Stimulated activated CD8-positive, alpha-beta memory T cell treated with anti-CD3 and anti-CD28 coated beads, Interleukin-15, amount 100 ng/mL, for 48 hours (primary cell): Measurements from ENCODE around the gene FAM131B.

ENCODE experiments used
- DNase-seq, 2 donors: peaks; one replicate each; pipeline ENCODE4 v3.0.0-alpha.2; 2020; ENCODE audit warnings: low read depth in 2 of 2

Gene FAM131B

DNA sequence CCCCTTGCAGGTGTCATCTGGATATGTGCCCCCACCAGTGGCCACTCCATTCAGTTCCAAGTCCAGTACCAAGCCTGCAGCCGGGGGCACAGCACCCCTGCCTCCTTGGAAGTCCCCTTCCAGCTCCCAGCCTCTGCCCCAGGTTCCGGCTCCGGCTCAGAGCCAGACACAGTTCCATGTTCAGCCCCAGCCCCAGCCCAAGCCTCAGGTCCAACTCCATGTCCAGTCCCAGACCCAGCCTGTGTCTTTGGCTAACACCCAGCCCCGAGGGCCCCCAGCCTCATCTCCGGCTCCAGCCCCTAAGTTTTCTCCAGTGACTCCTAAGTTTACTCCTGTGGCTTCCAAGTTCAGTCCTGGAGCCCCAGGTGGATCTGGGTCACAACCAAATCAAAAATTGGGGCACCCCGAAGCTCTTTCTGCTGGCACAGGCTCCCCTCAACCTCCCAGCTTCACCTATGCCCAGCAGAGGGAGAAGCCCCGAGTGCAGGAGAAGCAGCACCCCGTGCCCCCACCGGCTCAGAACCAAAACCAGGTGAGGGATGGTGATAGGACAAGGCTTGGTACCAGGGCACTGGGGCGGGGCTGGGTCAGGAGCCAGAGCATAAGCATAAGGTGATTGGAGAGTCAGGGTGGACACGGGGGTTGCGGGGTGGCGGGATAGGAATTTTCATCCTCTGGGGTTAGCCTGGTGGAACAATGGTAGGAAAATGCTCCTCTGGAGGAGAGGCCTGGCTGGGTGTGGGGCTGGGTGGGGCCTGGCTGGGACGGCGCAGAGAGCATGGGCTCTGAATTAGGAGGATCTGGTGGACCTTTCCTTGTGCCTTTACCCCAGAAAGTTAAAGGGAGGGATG is 20.5 kb upstream of the FAM131B start:
- DNase-seq, result no peak

DNA sequence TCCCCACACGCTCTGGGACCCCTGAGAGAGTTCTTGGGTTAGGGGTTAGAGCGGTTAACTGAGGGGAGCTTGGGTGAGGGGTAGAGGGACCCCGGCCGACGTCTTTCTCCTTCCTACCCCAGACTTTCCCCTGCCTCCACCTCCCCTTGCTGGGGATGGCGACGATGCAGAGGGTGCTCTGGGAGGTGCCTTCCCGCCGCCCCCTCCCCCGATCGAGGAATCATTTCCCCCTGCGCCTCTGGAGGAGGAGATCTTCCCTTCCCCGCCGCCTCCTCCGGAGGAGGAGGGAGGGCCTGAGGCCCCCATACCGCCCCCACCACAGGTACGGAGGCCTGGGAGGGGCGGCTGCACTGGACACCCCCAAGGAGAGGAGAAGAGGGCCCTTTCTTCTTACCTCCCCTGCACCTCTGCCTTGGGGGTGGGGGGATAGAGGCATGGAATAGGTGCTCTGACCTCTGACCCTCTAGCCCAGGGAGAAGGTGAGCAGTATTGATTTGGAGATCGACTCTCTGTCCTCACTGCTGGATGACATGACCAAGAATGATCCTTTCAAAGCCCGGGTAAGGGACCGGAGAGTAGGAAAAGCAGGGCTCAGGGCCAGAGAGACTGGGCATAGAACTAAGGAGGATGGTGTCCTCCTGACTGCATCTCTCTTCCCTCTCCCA is 19.7 kb upstream of the FAM131B start:
- no peak for DNase-seq

- DNase-seq, result no peak
Measured at GRCh38 chr7:143381427-143382125, 19.1 kb upstream of the FAM131B start.

GRCh38 chr7:143380646-143381426 is 18.3 kb upstream of the FAM131B start, which contains the start of gene ZYX:
ZYX (plus strand) TSS chr7:143381345; CDS start chr7:143381572, 227 bp downstream.
- DNase-seq, result peak; percentile 84

- peak; percentile 71 to 74 for DNase-seq
Measured at GRCh38 chr7:143380260-143380645, 17.7 kb upstream of the FAM131B start.

GRCh38 chr7:143379611-143380259 is 17.2 kb upstream of the FAM131B start:
- no peak for DNase-seq

DNA sequence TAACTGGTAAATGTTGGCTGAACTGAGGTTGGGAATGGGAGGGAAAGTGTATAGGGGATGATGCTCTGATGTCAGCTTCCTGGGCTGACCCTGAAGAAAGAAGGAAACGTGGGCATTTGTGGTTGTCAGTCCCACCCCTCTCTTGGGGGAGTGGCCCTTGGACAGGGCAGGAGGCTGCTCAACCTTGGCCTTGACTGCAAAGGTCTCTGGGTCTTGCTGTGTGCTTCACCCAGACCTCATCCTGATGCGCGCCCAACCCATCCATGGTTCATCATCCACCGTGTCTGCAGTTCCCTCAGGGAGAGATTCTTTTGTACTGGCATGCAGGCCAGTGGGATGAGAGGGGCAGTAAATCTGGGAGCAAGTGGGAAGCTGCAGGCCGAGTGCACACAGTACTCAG is 13.9 kb upstream of the FAM131B start:
- DNase-seq, result no peak

DNA sequence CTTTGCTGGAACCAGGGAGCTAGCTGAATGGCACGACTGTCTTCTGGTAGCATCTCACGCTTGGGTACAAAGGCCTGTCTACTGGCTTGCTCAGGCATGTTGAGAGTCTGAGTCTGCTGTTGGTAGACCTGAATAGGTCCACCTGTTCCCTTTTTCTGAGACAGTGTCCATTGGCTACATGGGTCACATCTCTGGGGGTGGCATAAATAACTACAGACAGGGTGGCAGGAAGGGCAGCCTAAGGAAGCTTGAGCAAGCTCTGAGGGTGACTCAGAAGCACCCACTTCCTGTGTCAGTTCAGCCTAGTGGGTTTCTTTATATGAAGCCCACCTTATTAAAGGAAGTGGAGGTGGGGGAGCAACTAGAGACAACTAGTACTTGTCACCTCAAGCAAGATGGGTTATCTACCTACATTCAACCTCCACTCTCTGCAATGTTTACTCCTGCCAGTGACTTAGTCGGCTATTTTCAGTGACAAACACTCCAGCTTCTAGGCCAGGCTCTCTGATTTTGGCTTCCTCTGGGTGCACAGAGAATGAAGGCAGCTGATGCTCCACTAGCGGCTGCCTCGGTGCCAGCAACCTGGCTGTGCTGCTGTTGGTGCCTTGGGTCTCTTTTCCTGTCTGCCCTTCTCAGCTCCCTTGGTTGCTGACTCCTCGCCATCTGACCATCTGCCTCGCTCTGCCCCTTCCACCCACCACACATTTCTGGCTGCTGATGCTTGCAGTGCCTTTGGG is 13.0 kb upstream of the FAM131B start:
- no peak for DNase-seq

DNA sequence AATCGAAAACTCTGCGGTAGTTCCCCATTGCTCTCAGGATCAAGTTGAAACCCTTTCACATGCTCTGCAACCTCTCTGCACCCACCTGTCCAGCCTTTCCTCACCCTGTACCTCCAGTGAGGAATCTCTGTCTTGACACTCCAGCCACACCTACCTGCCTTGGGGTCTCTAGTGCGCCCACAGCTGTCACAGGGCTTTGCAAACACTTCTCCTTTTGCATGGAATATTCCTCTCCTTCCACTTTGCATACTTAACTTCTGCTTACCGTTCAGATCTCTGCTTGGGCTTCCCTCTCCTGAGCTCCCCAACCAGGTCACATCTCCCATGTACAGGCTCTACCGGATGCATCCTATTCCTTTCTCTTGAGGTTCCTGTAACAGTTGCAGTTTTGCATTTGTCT is 12.0 kb upstream of the FAM131B start:
- DNase-seq, result no peak

DNA sequence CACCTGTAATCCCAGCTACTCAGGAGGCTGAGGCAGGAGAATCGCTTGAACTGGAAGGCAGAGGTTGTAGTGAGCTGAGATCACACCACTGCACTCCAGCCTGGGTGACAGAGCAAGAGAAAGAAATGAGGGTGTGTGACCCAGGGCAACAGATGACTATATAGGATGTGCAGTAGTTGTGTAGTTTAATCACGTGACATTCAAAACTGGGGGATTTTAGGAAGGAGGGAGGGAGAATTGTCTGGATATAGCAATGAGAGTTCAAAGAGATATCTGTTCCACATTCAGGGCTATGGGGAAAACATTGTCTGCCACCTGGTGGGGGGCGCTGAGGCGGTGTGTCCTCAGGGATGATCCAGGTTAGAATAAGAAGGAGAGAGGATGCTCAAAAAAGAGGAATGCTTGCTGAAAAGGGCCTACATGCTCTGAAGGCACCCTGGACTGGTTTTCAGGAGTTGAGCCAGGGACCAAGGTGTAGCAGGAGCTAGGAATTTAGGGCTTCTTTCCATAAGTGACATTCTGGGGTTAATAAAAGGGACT is 10.8 kb upstream of the FAM131B start:
- DNase-seq, result no peak

- DNase-seq, result peak in 1 of 2 donors; percentile 44
Measured at GRCh38 chr7:143372070-143372469, 9.6 kb upstream of the FAM131B start.

DNA sequence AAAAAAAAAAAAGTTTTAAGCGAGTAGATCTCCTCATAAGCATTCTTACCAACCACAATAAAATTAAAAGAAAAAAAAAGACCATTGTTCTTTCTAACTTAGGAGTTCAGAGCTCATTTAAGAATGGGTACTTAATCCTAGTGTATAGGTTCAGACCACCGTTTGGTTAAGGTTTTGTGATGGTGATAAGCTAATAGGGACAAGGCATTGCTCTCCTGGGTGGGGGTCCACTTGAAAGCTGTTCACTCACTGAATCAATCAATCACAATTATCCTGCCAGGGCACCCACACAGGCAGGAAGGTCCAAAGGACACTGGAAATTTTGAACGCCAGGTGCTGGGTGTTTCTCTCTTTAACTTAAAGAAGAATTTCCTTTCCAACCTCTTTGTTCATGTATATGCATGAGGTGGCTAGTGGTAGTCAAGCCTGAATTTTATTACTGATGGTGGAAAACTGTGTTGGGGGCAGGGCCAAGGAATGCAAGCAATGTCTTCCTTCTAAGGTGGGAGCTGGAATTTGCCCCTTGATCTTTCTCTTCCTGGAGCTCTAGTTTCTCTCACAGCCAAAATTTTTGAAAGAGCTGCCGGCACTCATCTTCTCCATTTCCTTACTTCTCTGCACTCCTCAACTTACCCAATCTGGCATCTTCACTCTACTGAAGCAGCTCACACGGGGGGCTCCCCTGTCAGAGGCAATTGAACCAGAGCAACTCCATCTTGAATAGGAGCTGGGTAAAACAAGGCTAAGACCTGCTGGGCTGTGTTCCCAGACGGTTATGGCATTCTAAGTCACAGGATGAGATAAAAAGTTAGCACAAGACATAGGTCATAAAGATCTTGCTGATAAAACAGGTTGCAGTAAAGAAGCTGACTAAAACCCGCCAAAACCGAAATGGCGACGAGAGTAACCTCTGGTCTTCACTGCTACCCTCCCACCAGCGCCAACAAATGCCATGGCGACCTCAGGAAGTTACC is 7.5 kb upstream of the FAM131B start:
- DNase-seq, result no peak

- DNase-seq, result no peak
Measured at GRCh38 chr7:143368387-143368786, 5.9 kb upstream of the FAM131B start.

- no peak for DNase-seq
Measured at GRCh38 chr7:143367972-143368371, 5.5 kb upstream of the FAM131B start.

DNA sequence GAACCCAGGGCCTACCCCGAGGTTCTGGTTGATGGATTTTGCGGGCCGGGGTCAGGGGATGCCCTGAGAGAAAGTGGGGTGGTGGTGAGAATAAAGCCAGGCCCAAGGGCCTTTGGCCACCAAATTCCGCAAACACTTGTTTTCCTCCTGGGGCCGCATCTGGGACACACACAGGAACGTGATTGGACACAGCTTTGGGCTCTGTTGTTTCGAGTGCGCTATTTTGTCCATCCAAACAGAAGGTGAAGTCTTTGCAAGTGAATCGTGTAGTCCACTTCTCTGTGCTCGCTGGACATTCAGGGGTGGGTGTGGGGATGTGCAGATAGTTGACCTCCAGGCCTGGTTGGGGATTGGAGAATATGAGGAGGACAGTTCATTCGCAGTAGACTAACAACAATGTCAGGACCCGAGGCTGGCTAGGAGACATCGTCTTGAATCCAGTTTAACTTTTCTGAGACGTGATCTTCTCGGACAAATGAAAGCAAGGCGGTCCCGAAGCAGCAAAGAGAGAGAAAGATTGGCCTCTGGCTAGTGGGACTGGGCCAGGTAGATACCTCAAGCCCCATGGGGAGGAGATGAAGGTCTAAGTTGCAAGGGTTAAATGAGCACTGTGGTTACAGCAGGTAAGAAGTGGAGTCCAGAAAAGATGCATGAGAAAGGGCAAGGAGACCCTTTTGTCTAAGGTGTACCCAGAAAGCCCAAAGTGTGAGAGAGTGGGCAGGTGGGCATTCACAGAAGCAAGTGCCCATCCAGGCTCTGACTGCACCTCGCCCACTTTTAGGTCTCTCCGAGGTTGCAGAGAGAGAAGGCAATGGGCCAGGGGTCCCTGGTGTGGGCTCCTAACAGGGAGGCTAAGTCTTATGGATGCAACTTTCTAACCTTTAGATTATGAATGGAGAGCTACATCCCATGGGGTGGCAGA is 764 bp upstream of the FAM131B start:
- DNase-seq, result no peak

DNA sequence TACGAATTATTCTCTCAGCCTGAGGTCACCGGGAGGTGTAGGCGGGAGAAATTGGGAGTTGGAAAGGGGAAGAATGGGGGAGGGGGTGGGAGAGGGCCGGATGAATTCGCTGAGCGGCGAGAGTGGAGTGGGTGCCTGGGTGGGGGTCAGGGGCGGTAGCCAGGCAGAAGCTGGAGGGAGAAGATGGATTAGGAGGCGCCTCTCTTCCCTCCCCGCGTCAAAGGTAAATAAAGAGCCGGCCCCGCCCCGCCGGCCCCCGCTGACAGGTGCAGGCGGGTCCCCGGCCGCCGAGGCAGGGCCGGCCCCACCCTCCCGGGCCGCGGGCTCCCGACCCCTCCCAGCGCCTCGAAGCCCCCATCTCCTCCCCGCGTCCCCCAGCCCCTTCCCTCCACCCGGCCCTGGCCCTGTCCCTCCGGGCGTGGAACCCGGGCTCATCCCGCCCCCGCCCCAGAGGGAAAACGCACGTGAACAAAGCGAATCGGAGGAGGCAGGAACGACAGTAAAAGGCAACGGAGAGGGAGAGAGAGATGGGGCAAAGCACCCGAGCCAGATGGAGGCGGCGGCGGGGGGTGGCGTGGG is 872 bp downstream of the FAM131B start:
- DNase-seq, result no peak

DNA sequence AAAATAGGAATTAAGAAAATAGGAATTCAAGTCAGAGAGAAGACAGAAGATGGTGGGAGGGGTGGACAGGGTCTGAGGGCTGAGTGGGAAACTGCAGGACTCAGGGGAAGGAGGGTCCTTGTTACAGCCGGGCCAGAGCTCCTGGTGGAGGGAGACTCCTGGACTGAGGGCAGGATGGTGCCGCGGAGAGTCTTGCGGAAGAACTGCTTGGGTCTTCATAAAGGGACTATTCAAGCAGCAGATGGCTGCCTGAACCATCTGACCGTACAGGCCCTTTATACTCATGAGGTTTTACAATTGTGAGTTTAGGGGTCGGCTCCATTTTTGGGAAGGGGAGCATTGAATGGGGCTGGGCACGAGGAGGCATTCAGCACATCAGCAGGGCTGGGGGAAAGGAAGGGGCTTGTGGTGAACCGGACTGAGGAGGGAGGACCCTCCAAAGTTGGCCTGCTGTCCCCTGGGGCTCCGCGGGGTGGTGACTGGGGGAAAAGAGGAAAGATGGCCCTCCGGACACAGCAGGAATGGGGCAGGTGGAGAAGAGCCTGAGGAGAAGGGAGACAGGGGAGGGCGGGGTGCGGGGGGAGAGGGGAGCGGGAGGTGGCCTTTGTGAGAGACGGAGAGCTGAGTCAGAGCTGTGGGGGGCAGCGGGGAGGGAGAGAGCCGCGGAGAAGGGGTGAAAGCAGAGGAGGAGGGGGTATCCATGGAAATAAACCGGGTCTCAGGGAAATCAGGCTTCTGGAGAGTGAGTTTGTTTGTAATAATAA is 1.5 kb downstream of the FAM131B start:
- DNase-seq, result no peak
